ENCODE results near the gene RPL36.
"Not testable (repeated sequence)": the region's sequence is repeated elsewhere in the genome, so short reads cannot be mapped to it uniquely, and the experiment has no call there.

RPL36 gene

GRCh38 chr19:5719274-5719960 is 29.3 kb downstream of the RPL36 start:
- DNase-seq = peak; percentile 28
- in situ Hi-C loops (cut with HindIII; ENCODE audit: low pct_ligation_motif_present, low pct_unique_long_range_greater_than_20kb, low sequenced_read_pairs) = no loop called here

GRCh38 chr19:5719961-5720790 is 30.1 kb downstream of the RPL36 start, which contains the start of the genes CATSPERD and LONP1:
CATSPERD (plus strand) TSS chr19:5720637; CDS start chr19:5720738, 101 bp downstream.
LONP1 (minus strand) TSS chr19:5720146; CDS start chr19:5720132, 14 bp downstream.
- DNase-seq = peak; percentile 97
- in situ Hi-C loops (cut with HindIII; ENCODE audit: low pct_ligation_motif_present, low pct_unique_long_range_greater_than_20kb, low sequenced_read_pairs) = no loop called here

- in situ Hi-C loops (cut with HindIII; ENCODE audit: low pct_ligation_motif_present, low pct_unique_long_range_greater_than_20kb, low sequenced_read_pairs) = no loop called here
- DNase-seq = no peak
Observed at GRCh38 chr19:5727453-5728050, 37.5 kb downstream of the RPL36 start.

GRCh38 chr19:5733172-5733571 is 43.1 kb downstream of the RPL36 start:
- in situ Hi-C loops (cut with HindIII; ENCODE audit: low pct_ligation_motif_present, low pct_unique_long_range_greater_than_20kb, low sequenced_read_pairs); DNase-seq: not testable (repeated sequence)

- DNase-seq = no peak
- in situ Hi-C loops (cut with HindIII; ENCODE audit: low pct_ligation_motif_present, low pct_unique_long_range_greater_than_20kb, low sequenced_read_pairs) = no loop called here
Observed at GRCh38 chr19:5738423-5738822, 48.3 kb downstream of the RPL36 start.

Data from ACHN (cell line).